Ovary (tissue), 3 donors: ENCODE measurements around the gene RALGAPB.

Experiments
- POLR2A ChIP-seq: fragments of 450-650 bp; IDR thresholded peaks from one replicate; pipeline ENCODE4 v1.6.1; 2017; ENCODE audit warnings: antibody characterized with exemption, mild to moderate bottlenecking, moderate library complexity
- TF ChIP-seq, protein P1 (sequence below), 3 donors: fragments of 450-650 bp in 2 of 3; fragments of 200-600 bp in 1 of 3; IDR thresholded peaks; one replicate each; pipeline versions ENCODE4 v1.5.1 to v1.8.0; 2016 to 2022; ENCODE audit warnings: antibody characterized with exemption in 3 of 3, mild to moderate bottlenecking in 1 of 3
- donor health status: DM: no; HTN: no; CAD: no.

DNA sequence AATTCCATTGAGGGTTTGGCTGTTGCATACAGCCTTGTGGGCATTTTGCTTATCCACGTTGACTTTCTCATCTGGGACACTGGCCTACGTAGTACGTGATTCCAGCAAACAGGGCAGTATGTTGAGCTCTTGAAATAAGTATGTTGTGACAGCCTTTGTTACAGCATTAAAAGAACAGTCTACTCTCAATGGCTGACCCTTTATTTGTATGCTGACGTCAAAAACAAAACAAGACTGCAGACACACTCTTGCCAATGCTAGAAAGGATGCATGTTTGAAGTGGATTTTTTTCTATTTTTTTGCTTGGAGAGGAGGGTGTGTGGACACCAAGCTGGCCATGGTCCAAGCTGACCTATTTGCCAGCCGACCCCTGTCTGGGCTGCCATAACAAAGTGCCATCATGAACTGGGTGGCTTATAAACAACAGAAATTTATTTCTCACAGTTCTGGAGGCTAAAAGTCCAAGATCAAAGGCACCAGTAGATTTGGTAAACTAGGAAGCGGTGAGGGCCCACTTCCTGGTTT, 26.7 kb upstream of the RALGAPB start:
- TF ChIP-seq, protein P1, sequence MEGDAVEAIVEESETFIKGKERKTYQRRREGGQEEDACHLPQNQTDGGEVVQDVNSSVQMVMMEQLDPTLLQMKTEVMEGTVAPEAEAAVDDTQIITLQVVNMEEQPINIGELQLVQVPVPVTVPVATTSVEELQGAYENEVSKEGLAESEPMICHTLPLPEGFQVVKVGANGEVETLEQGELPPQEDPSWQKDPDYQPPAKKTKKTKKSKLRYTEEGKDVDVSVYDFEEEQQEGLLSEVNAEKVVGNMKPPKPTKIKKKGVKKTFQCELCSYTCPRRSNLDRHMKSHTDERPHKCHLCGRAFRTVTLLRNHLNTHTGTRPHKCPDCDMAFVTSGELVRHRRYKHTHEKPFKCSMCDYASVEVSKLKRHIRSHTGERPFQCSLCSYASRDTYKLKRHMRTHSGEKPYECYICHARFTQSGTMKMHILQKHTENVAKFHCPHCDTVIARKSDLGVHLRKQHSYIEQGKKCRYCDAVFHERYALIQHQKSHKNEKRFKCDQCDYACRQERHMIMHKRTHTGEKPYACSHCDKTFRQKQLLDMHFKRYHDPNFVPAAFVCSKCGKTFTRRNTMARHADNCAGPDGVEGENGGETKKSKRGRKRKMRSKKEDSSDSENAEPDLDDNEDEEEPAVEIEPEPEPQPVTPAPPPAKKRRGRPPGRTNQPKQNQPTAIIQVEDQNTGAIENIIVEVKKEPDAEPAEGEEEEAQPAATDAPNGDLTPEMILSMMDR (IDR thresholded peaks at IDR 0.05), result no peak
- no peak for TF ChIP-seq POLR2A
